Measurements from ENCODE around the gene C12orf54.
"Not testable (repeated sequence)": the region's sequence is repeated elsewhere in the genome, so short reads cannot be mapped to it uniquely, and the experiment has no call there.

DNA sequence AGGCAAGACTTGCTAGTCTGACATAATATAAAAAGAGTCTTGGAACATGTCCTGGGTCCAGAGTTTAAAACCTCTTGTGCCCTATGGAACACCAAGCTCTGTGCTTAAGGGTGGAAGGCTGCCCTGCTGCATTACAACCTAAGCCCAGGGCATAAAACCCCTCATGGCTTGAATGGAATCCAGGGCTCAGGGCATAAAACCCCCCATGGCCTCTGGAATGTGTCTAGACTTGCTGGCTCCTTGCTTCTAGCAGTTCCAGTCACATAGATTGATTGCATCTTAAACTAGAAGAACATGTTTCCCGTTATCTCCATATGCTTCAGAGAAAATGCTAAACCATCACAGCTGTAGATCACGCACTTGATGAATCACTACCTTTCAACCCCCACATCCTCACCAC is 24.5 kb downstream of the C12orf54 start:
- not testable (repeated sequence) for TF ChIP-seq CTCF, POLR2A (IDR thresholded peaks at IDR 0.05)
